Keratinocyte (primary cell): ENCODE measurements around the gene KIAA0586. TPM values are rescaled to one million over a fixed set of nuclear protein-coding genes. Genes with fewer than 3 reads are reported as not detected.

Experiments
- DNase-seq: peaks from one replicate; pipeline ENCODE4 v3.0.0-alpha.2; 2011; ENCODE audit warnings: low read depth, missing footprints, low spot score
- FAIRE-seq: peaks from 2 replicates; lab custom pipeline; 2011; peaks lifted over from hg19 to GRCh38; lab: Jason Lieb, UNC
- H2AFZ ChIP-seq: 2 replicates; pipeline ENCODE4 v1.6.0; 2012; ENCODE audit warnings: low read length, control low read depth, inconsistent platforms; ENCODE audit not compliant: control insufficient read depth
- H3K27ac ChIP-seq: 2 replicates; pipeline ENCODE4 v1.5.1; 2011; ENCODE audit warnings: low read length; ENCODE audit not compliant: control insufficient read depth, insufficient read depth
- H3K27me3 ChIP-seq: 3 replicates; pipeline ENCODE4 v1.6.0; 2011; ENCODE audit warnings: low read length; ENCODE audit not compliant: control insufficient read depth, insufficient read depth; ENCODE audit errors: extremely low read depth
- H3K36me3 ChIP-seq, 2 experiments: 2 replicates in 1 of 2; 3 replicates in 1 of 2; pipeline ENCODE4 v1.5.1; 2011; ENCODE audit warnings: low read length in 2 of 2, mild to moderate bottlenecking in 1 of 2; ENCODE audit not compliant: control insufficient read depth in 2 of 2, insufficient read depth in 2 of 2; ENCODE audit errors: extremely low read depth in 1 of 2
- H3K4me1 ChIP-seq: 3 replicates; pipeline ENCODE4 v1.5.1; 2011; ENCODE audit warnings: low read length; ENCODE audit not compliant: control insufficient read depth, insufficient read depth; ENCODE audit errors: extremely low read depth
- H3K4me2 ChIP-seq: 3 replicates; pipeline ENCODE4 v1.6.0; 2011; ENCODE audit warnings: low read depth, low read length; ENCODE audit not compliant: control insufficient read depth, insufficient read depth; ENCODE audit errors: extremely low read depth
- H3K4me3 ChIP-seq, 3 experiments: fragments of 200-600 bp in 1 of 3; sonication (generic) in 1 of 3; 2 replicates in 2 of 3; 3 replicates in 1 of 3; pipeline ENCODE4 v1.5.1; 2011 to 2016; ENCODE audit warnings: low read length in 3 of 3, mild to moderate bottlenecking in 3 of 3, control low read depth in 2 of 3, inconsistent platforms in 1 of 3, low read depth in 1 of 3, mixed read lengths in 1 of 3, mixed run types in 1 of 3, moderate library complexity in 1 of 3; ENCODE audit not compliant: control insufficient read depth in 2 of 3, insufficient read depth in 2 of 3; ENCODE audit errors: extremely low read depth in 1 of 3
- H3K79me2 ChIP-seq: 2 replicates; pipeline ENCODE4 v1.6.0; 2012; ENCODE audit warnings: low read length; ENCODE audit not compliant: control insufficient read depth, insufficient read depth
- H3K9ac ChIP-seq: 3 replicates; pipeline ENCODE4 v1.6.0; 2011; ENCODE audit warnings: low read length; ENCODE audit not compliant: control insufficient read depth, insufficient read depth; ENCODE audit errors: extremely low read depth
- H3K9me1 ChIP-seq: 3 replicates; pipeline ENCODE4 v1.6.0; 2011; ENCODE audit warnings: low read length; ENCODE audit not compliant: control insufficient read depth, insufficient read depth; ENCODE audit errors: extremely low read depth
- H3K9me3 ChIP-seq: 2 replicates; pipeline ENCODE4 v1.5.1; 2012; ENCODE audit warnings: low read depth, low read length; ENCODE audit not compliant: control insufficient read depth
- H4K20me1 ChIP-seq: 3 replicates; pipeline ENCODE4 v1.6.0; 2011; ENCODE audit warnings: low read length; ENCODE audit not compliant: control insufficient read depth, insufficient read depth; ENCODE audit errors: extremely low read depth
- EZH2 ChIP-seq: IDR thresholded peaks from one replicate; pipeline ENCODE4 v1.6.1; 2012; ENCODE audit warnings: inconsistent platforms, mild to moderate bottlenecking, low read length, moderate library complexity
- dilution Hi-C: fragments of 300-500 bp; cut with MboI; formaldehyde crosslinking; loops from one replicate; pipeline ENCODE4 v1.7.0; 2020; ENCODE audit warnings: low sequenced_read_pairs; ENCODE audit not compliant: extremely low pct_ligation_motif_present
- polyA plus RNA-seq, 5 experiments: library from polyadenylated mRNA; depleted of rRNA in 3 of 5; stranded (reverse) in 3 of 5; stranded (forward) in 1 of 5; unstranded in 1 of 5; fragments of >200 nt; gene quantifications; 1 replicate in 1 of 5; 2 replicates in 3 of 5; 3 replicates in 1 of 5; pipeline versions ENCODE4 v1.2.1 to v1.2.3, GENCODE V29; 2011 to 2012; ENCODE audit warnings: missing spikeins in 2 of 5, low read depth in 1 of 5, low replicate concordance in 1 of 5
- TF ChIP-seq, protein P1 (sequence below), 3 experiments: IDR thresholded peaks in 1 of 3; conservative IDR thresholded peaks in 1 of 3; optimal IDR thresholded peaks in 1 of 3; 2 replicates in 2 of 3; 3 replicates in 1 of 3; pipeline versions ENCODE3 to v1.5.1; 2011; ENCODE audit warnings: low read length in 3 of 3, mild to moderate bottlenecking in 3 of 3, moderate library complexity in 2 of 3, control low read depth in 1 of 3, inconsistent platforms in 1 of 3; ENCODE audit not compliant: insufficient read depth in 2 of 3; ENCODE audit errors: extremely low read depth in 1 of 3

The KIAA0586 gene
- polyA plus RNA-seq, 1 donor (not counting 4 experiments of a cell fraction or from before 2014, with no cell fraction given) = 12.4 TPM

DNA sequence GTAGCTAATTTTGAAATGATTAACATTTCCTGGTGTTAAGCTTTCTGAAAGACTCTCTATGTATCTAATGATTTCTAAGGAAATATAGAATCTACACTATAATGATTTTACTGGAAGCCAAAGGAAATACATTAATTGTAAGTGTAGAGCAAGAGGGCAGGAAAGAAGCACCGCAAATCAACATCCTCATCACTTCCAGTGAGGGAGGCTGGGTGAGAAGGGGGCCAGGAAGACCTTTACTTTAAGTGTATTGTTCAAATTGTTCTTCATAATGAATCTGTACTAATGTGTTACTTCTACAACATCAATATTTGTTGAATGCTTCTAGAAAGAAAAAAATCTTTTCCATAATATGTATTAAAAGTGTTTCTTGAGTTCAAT is 144.9 kb downstream of the KIAA0586 start:
- no peak for DNase-seq
- Histone ChIP-seq H4K20me1 (no peaks in the 10 kb centered on the region), H2AFZ (no peak overlapping the region), H3K9ac (no peak overlapping the region), H3K36me3 (no peaks in the 10 kb centered on the region), H3K79me2 (no peaks in the 10 kb centered on the region), H3K4me1 (no peaks in the 10 kb centered on the region), H3K4me2 (no peak overlapping the region), H3K9me3 (no peaks in the 10 kb centered on the region), H3K27me3 (no peaks in the 10 kb centered on the region), H3K9me1 (no peaks in the 10 kb centered on the region), H3K4me3 (no peak overlapping the region), H3K27ac (no peak overlapping the region)
- no peak for FAIRE-seq
- TF ChIP-seq, protein P1, sequence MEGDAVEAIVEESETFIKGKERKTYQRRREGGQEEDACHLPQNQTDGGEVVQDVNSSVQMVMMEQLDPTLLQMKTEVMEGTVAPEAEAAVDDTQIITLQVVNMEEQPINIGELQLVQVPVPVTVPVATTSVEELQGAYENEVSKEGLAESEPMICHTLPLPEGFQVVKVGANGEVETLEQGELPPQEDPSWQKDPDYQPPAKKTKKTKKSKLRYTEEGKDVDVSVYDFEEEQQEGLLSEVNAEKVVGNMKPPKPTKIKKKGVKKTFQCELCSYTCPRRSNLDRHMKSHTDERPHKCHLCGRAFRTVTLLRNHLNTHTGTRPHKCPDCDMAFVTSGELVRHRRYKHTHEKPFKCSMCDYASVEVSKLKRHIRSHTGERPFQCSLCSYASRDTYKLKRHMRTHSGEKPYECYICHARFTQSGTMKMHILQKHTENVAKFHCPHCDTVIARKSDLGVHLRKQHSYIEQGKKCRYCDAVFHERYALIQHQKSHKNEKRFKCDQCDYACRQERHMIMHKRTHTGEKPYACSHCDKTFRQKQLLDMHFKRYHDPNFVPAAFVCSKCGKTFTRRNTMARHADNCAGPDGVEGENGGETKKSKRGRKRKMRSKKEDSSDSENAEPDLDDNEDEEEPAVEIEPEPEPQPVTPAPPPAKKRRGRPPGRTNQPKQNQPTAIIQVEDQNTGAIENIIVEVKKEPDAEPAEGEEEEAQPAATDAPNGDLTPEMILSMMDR (optimal IDR thresholded peaks at IDR 0.05 in 1 of 3, IDR thresholded peaks at IDR 0.05 in 1 of 3, conservative IDR thresholded peaks at IDR 0.05 in 1 of 3; ENCODE audit: extremely low read depth in 1 of 3, insufficient read depth in 2 of 3, low read length in 3 of 3) = no peak
- no peak for TF ChIP-seq EZH2
- dilution Hi-C loops = no loop called here

DNA sequence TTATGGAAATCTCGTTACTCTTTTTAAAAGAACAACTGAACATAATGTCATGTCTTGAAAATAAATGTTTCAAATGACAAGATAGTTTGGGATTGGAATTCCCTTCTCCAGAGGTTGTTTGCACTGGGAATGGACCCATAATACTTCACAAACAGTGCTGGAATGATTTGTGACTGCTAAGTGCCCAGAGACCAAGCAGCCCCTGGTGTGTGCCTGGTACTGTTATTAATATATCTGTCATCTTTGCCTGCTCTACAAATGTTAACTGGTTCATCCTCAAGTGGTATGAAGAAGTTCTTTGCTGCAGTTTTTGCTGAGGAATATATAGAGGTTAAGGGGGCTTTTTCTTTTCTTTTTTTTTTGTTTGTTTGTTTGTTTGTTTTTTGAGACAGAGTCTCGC is 145.3 kb downstream of the KIAA0586 start:
- no peaks in the 10 kb centered on the region for H3K4me1 ChIP-seq
- DNase-seq (no peak), FAIRE-seq (no peak)
- H3K9me3 ChIP-seq = no peaks in the 10 kb centered on the region
- H3K4me3 ChIP-seq = no peak overlapping the region
- no peaks in the 10 kb centered on the region for H4K20me1 ChIP-seq
- H3K9ac ChIP-seq = no peak overlapping the region
- no peak for TF ChIP-seq EZH2
- TF ChIP-seq, protein P1 (optimal IDR thresholded peaks at IDR 0.05 in 1 of 3, IDR thresholded peaks at IDR 0.05 in 1 of 3, conservative IDR thresholded peaks at IDR 0.05 in 1 of 3; ENCODE audit: extremely low read depth in 1 of 3, insufficient read depth in 2 of 3, low read length in 3 of 3) = no peak
- no peak overlapping the region for H3K27ac ChIP-seq
- no peaks in the 10 kb centered on the region for H3K36me3 ChIP-seq
- no peaks in the 10 kb centered on the region for H3K9me1 ChIP-seq
- no peak overlapping the region for H2AFZ ChIP-seq
- H3K27me3 ChIP-seq = no peaks in the 10 kb centered on the region
- H3K79me2 ChIP-seq = no peaks in the 10 kb centered on the region
- no peak overlapping the region for H3K4me2 ChIP-seq
- dilution Hi-C loops = no loop called here
